ENCODE data around the gene PARVB.

Gene PARVB

GRCh38 chr22:44089717-44090570 lies 65.8 kb downstream of the PARVB start:
- DNase-seq (ENCODE audit: low spot score) = no peak

GRCh38 chr22:44090571-44090905 lies 66.4 kb downstream of the PARVB start:
- DNase-seq (ENCODE audit: low spot score) = no peak

- DNase-seq (ENCODE audit: low spot score) = no peak
Measured at GRCh38 chr22:44091021-44091721, 67.1 kb downstream of the PARVB start.

GRCh38 chr22:44091751-44092150 lies 67.6 kb downstream of the PARVB start:
- DNase-seq (ENCODE audit: low spot score) = no peak

- DNase-seq (ENCODE audit: low spot score) = no peak
Measured at GRCh38 chr22:44092636-44093220, 68.6 kb downstream of the PARVB start.

- DNase-seq (ENCODE audit: low spot score) = no peak
Measured at GRCh38 chr22:44093791-44094190, 69.7 kb downstream of the PARVB start.

- no peak for DNase-seq (ENCODE audit: low spot score)
Measured at GRCh38 chr22:44094751-44095302, 70.7 kb downstream of the PARVB start.

- DNase-seq (ENCODE audit: low spot score) = no peak
Measured at GRCh38 chr22:44096736-44097135, 72.6 kb downstream of the PARVB start.

GRCh38 chr22:44097263-44098020 lies 73.3 kb downstream of the PARVB start:
- DNase-seq (ENCODE audit: low spot score) = no peak

GRCh38 chr22:44098021-44098739 lies 74.1 kb downstream of the PARVB start:
- DNase-seq (ENCODE audit: low spot score) = no peak

- DNase-seq (ENCODE audit: low spot score) = no peak
Measured at GRCh38 chr22:44098966-44099530, 74.9 kb downstream of the PARVB start.

GRCh38 chr22:44099696-44100095 lies 75.6 kb downstream of the PARVB start:
- no peak for DNase-seq (ENCODE audit: low spot score)

- no peak for DNase-seq (ENCODE audit: low spot score)
Measured at GRCh38 chr22:44100411-44100810, 76.3 kb downstream of the PARVB start.

- DNase-seq (ENCODE audit: low spot score) = no peak
Measured at GRCh38 chr22:44102121-44102520, 78.0 kb downstream of the PARVB start.

GRCh38 chr22:44102856-44103255 lies 78.8 kb downstream of the PARVB start:
- no peak for DNase-seq (ENCODE audit: low spot score)

- DNase-seq (ENCODE audit: low spot score) = no peak
Measured at GRCh38 chr22:44103735-44104480, 79.8 kb downstream of the PARVB start.

GRCh38 chr22:44107340-44107739 lies 83.2 kb downstream of the PARVB start:
- no peak for DNase-seq (ENCODE audit: low spot score)

GRCh38 chr22:44108076-44108475 lies 84.0 kb downstream of the PARVB start:
- no peak for DNase-seq (ENCODE audit: low spot score)

- DNase-seq (ENCODE audit: low spot score) = peak; percentile 62
Measured at GRCh38 chr22:44108806-44109385, 84.8 kb downstream of the PARVB start.

GRCh38 chr22:44109416-44109815 lies 85.3 kb downstream of the PARVB start:
- DNase-seq (ENCODE audit: low spot score) = peak; percentile 43
